Measurements from ENCODE around the gene FBXO17. TPM values are rescaled to one million over a fixed set of nuclear protein-coding genes. Genes with fewer than 3 reads are reported as not detected.
"Not testable (repeated sequence)": the region's sequence is repeated elsewhere in the genome, so short reads cannot be mapped to it uniquely, and the experiment has no call there.

FBXO17 gene
- total RNA-seq, 1 donor from 2014 or later: 24.1 TPM

DNA sequence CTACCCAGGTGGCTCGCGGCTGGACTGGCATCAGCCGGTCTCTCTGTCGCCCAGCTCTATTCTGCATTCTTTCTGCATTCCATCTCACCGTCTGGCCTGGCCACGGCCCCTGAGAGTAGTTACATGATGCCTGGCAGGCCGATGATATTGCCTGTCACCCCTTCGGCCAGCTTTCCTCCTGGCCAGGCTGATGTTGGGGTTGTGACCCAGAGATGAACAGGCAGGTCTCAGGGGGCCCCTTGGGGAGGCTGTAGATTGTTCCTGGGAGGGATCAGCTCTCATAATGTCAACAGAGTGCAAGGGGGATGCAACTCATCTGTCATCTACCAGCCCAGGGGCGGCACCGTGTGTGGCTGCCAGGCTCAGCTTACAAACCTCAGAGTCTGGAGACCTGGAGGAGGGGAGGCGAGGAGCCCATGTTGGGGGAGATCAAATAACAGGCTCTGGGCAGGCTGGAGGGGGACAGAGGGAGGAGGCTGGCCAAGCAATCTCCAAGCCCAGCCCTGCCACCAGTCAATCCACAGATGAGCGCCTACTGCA lies 13.6 kb upstream of the FBXO17 start:
- Mint-ChIP-seq H3K27ac (peak overlapping the region; percentile 60), H3K4me1 (ENCODE audit: low read depth) (peaks cover 6% of the 10 kb centered on the region), H3K9me3 (ENCODE audit: low read depth) (no peaks in the 10 kb centered on the region), H3K27me3 (peaks cover 3% of the 10 kb centered on the region), H3K36me3 (ENCODE audit: insufficient read depth) (no peaks in the 10 kb centered on the region), H3K4me3 (ENCODE audit: low read depth) (no peak overlapping the region)
- TF ChIP-seq, protein P1, sequence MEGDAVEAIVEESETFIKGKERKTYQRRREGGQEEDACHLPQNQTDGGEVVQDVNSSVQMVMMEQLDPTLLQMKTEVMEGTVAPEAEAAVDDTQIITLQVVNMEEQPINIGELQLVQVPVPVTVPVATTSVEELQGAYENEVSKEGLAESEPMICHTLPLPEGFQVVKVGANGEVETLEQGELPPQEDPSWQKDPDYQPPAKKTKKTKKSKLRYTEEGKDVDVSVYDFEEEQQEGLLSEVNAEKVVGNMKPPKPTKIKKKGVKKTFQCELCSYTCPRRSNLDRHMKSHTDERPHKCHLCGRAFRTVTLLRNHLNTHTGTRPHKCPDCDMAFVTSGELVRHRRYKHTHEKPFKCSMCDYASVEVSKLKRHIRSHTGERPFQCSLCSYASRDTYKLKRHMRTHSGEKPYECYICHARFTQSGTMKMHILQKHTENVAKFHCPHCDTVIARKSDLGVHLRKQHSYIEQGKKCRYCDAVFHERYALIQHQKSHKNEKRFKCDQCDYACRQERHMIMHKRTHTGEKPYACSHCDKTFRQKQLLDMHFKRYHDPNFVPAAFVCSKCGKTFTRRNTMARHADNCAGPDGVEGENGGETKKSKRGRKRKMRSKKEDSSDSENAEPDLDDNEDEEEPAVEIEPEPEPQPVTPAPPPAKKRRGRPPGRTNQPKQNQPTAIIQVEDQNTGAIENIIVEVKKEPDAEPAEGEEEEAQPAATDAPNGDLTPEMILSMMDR (IDR thresholded peaks at IDR 0.05; ENCODE audit: unreplicated experiment): no peak
- no peak for DNase-seq (ENCODE audit: low spot score, unreplicated experiment)

DNA sequence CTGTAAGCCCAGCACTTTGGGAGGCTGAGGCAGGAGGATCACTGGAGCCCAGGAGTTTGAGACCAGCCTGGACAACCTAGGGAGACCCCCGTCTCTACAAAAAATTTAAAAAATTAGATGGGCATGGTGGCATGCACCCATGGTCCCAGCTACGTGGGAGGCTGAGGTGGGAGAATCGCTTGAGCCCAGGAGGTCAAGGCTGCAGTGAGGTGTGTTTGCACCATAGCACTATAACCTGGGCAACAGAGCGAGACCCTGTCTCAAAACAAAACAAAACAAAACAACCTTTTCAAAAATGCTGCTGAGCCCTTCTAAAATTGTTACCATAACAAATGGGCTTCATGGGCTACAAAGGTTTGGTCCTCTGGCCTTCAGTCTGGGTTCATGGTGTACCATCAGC lies 13.1 kb upstream of the FBXO17 start:
- H3K4me3 Mint-ChIP-seq (ENCODE audit: low read depth); H3K9me3 Mint-ChIP-seq (ENCODE audit: low read depth); H3K4me1 Mint-ChIP-seq (ENCODE audit: low read depth); H3K27me3 Mint-ChIP-seq; H3K27ac Mint-ChIP-seq; DNase-seq (ENCODE audit: low spot score, unreplicated experiment); H3K36me3 Mint-ChIP-seq (ENCODE audit: insufficient read depth): not testable (repeated sequence)

DNA sequence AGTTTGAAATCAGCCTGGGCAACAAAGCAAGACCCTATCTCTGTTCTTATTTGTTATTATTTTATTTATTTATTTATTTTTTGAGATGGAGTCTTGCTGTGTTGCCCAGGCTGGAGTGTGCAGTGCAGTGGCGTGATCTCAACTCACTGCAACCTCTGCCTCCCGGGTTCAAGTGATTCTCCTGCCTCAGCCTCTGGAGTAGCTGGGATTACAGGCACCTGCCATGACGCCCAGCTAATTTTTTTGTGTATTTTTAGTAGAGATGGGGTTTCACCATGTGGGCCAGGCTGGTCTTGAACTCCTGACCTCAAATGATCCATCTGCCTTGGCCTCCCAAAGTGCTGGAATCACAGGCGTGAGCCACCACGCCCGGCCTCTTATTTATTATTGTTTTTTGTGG lies 12.2 kb upstream of the FBXO17 start:
- H3K4me1 Mint-ChIP-seq (ENCODE audit: low read depth); H3K4me3 Mint-ChIP-seq (ENCODE audit: low read depth); H3K27me3 Mint-ChIP-seq; H3K36me3 Mint-ChIP-seq (ENCODE audit: insufficient read depth); DNase-seq (ENCODE audit: low spot score, unreplicated experiment); H3K9me3 Mint-ChIP-seq (ENCODE audit: low read depth); H3K27ac Mint-ChIP-seq: not testable (repeated sequence)

DNA sequence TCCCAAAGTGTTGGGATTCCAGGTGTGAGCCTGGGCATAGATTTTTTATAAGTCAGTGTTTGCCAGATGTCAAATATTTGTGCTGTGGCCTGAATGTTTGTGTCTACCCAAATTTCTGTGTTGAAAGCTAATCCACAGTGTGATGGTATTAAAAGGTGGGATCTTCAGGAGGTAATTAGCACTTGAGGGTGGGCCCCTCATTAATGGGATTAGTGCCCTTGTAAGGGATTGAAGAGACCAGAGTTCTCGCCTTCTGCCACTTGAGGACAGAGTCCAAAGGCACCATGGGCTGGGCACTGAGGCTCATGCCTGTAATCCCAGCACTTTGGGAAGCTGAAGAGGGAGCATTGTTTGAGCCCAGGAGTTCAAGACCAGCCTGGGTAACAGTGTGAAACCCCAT lies 9.7 kb upstream of the FBXO17 start:
- no peaks in the 10 kb centered on the region for H3K36me3 Mint-ChIP-seq (ENCODE audit: insufficient read depth)
- peaks cover 4% of the 10 kb centered on the region for H3K9me3 Mint-ChIP-seq (ENCODE audit: low read depth)
- no peak overlapping the region for H3K4me3 Mint-ChIP-seq (ENCODE audit: low read depth)
- DNase-seq (ENCODE audit: low spot score, unreplicated experiment): no peak
- TF ChIP-seq, protein P1 (IDR thresholded peaks at IDR 0.05; ENCODE audit: unreplicated experiment): no peak
- H3K27ac Mint-ChIP-seq: no peak overlapping the region
- peaks cover 6% of the 10 kb centered on the region for H3K4me1 Mint-ChIP-seq (ENCODE audit: low read depth)
- H3K27me3 Mint-ChIP-seq: no peaks in the 10 kb centered on the region

DNA sequence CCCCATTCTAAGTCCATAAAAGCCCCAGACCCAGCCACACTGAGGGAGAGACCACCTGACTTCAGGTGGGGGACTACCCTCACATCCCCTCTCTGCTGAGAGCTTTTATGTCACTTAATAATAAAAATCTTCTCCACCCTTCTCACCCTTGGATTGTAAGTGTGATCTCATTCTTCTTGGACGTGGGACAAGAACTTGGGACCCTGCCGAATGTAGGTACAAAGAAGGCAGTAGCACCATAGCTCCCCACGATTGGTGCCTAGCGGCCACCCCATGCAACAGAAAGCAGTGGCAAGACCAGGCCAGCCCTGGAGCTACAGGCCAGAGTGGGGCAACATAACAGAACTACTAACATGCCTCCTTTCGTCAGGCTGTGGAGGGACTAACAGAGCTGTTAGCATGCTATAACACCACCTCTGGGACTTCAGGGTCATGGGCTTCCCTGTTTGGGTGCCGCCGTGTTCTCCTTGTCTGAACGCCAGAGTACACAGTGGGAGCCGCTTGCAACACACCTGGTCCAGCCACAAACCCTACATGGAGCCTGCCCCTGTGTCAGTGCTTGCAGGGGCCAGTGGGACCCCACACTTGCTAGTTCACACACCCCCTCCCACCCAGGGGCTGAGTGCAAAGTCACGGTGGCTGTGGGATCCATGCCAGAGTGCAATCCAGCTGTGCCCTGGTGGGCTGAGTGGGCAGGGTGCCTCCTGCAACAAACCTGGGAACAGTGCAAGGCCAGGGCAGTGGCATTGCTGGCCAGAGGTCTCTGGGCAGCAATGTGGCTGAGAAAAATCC lies 5.2 kb upstream of the FBXO17 start:
- Mint-ChIP-seq H3K4me1 (ENCODE audit: low read depth) (peaks cover 14% of the 10 kb centered on the region), H3K4me3 (ENCODE audit: low read depth) (no peak overlapping the region), H3K9me3 (ENCODE audit: low read depth) (peaks cover 4% of the 10 kb centered on the region), H3K36me3 (ENCODE audit: insufficient read depth) (no peaks in the 10 kb centered on the region), H3K27me3 (no peaks in the 10 kb centered on the region), H3K27ac (no peak overlapping the region)
- no peak for DNase-seq (ENCODE audit: low spot score, unreplicated experiment)
- TF ChIP-seq, protein P1 (IDR thresholded peaks at IDR 0.05; ENCODE audit: unreplicated experiment): no peak

DNA sequence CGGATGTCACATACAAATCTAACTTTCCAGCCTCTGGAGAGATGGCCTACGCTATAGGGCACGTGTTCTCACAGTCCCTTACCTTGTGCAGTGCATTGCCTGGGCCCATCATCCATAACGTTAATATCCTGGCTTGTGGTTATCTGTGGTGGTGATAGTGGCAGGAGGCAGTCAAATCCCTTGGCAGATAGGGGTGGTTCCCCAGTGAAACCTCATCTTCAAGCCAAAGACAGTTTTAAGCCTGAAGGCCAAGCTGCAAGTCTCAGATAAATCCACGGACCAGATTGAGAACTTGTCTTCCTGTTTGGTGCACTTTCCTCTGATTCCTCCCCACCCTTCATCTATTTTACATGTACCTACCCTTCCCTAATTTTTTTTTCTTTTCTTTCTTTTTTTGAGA lies 4.3 kb upstream of the FBXO17 start:
- Mint-ChIP-seq H3K9me3 (ENCODE audit: low read depth) (peaks cover 4% of the 10 kb centered on the region), H3K4me1 (ENCODE audit: low read depth) (peaks cover 18% of the 10 kb centered on the region), H3K27ac (no peak overlapping the region), H3K36me3 (ENCODE audit: insufficient read depth) (no peaks in the 10 kb centered on the region), H3K4me3 (ENCODE audit: low read depth) (no peak overlapping the region), H3K27me3 (no peaks in the 10 kb centered on the region)
- TF ChIP-seq, protein P1 (IDR thresholded peaks at IDR 0.05; ENCODE audit: unreplicated experiment): no peak
- DNase-seq (ENCODE audit: low spot score, unreplicated experiment): no peak
